ENCODE data around the gene CHEK2.

Gene CHEK2

GRCh38 chr22:28774378-28774777 is 32.8 kb upstream of the CHEK2 start:
- TF ChIP-seq CTCF (IDR thresholded peaks at IDR 0.05; ENCODE audit: borderline replicate concordance, control extremely low read depth, extremely low read depth, insufficient read depth, missing control alignments): no peak
- in situ Hi-C loops (cut with MboI; ENCODE audit: low sequenced_read_pairs, unreplicated experiment): no loop called here
- no peak for DNase-seq (ENCODE audit: low spot score)

GRCh38 chr22:28773461-28773867 is 31.8 kb upstream of the CHEK2 start:
- in situ Hi-C loops (cut with MboI; ENCODE audit: low sequenced_read_pairs, unreplicated experiment): no loop called here
- peak; percentile 61 for DNase-seq (ENCODE audit: low spot score)
- no peak for TF ChIP-seq CTCF (IDR thresholded peaks at IDR 0.05; ENCODE audit: borderline replicate concordance, control extremely low read depth, extremely low read depth, insufficient read depth, missing control alignments)

GRCh38 chr22:28772633-28773460 is 31.2 kb upstream of the CHEK2 start, which contains the start of gene CCDC117:
Gene CCDC117 (plus strand): TSS chr22:28772695. CDS start chr22:28772850, 155 bp downstream.
- in situ Hi-C loops (cut with MboI; ENCODE audit: low sequenced_read_pairs, unreplicated experiment): no loop called here
- DNase-seq (ENCODE audit: low spot score): peak; percentile 95
- no peak for TF ChIP-seq CTCF (IDR thresholded peaks at IDR 0.05; ENCODE audit: borderline replicate concordance, control extremely low read depth, extremely low read depth, insufficient read depth, missing control alignments)

GRCh38 chr22:28771195-28771791 is 29.7 kb upstream of the CHEK2 start:
- in situ Hi-C loops (cut with MboI; ENCODE audit: low sequenced_read_pairs, unreplicated experiment): no loop called here
- DNase-seq (ENCODE audit: low spot score): no peak
- TF ChIP-seq CTCF (IDR thresholded peaks at IDR 0.05; ENCODE audit: borderline replicate concordance, control extremely low read depth, extremely low read depth, insufficient read depth, missing control alignments): no peak

- no peak for TF ChIP-seq CTCF (IDR thresholded peaks at IDR 0.05; ENCODE audit: borderline replicate concordance, control extremely low read depth, extremely low read depth, insufficient read depth, missing control alignments)
- DNase-seq (ENCODE audit: low spot score): no peak
- in situ Hi-C loops (cut with MboI; ENCODE audit: low sequenced_read_pairs, unreplicated experiment): no loop called here
Measured at GRCh38 chr22:28769394-28770085, 27.9 kb upstream of the CHEK2 start.

- in situ Hi-C loops (cut with MboI; ENCODE audit: low sequenced_read_pairs, unreplicated experiment): no loop called here
- no peak for TF ChIP-seq CTCF (IDR thresholded peaks at IDR 0.05; ENCODE audit: borderline replicate concordance, control extremely low read depth, extremely low read depth, insufficient read depth, missing control alignments)
Measured at GRCh38 chr22:28768701-28769393, 27.2 kb upstream of the CHEK2 start.

More at GRCh38 chr22:28768701-28769393, 27.2 kb upstream of the CHEK2 start:
- DNase-seq (ENCODE audit: low spot score): no peak

Data from GM13976 (cell line).